Adipocyte (in vitro differentiated cells): ENCODE measurements around the gene MACROD2.

Experiments
- DNase-seq: peaks from one replicate; pipeline ENCODE4 v3.0.0-alpha.2; 2015; ENCODE audit warnings: low read depth
- H3K27me3 ChIP-seq: replicated peaks from 2 replicates; pipeline ENCODE4 v1.7.0; 2013; ENCODE audit warnings: mild to moderate bottlenecking, low read length, moderate library complexity; ENCODE audit not compliant: control insufficient read depth, insufficient read depth
- H3K36me3 ChIP-seq: 2 replicates; pipeline ENCODE4 v1.7.0; 2013; ENCODE audit warnings: low read length, mild to moderate bottlenecking, moderate library complexity; ENCODE audit not compliant: control insufficient read depth, insufficient read depth, severe bottlenecking
- H3K4me1 ChIP-seq: 2 replicates; pipeline ENCODE4 v1.7.0; 2013; ENCODE audit warnings: mild to moderate bottlenecking, low read length, moderate library complexity; ENCODE audit not compliant: control insufficient read depth, insufficient read depth
- H3K4me3 ChIP-seq: 2 replicates; pipeline ENCODE4 v1.7.0; 2013; ENCODE audit warnings: mild to moderate bottlenecking, low read length, moderate library complexity
- H3K9ac ChIP-seq: 2 replicates; pipeline ENCODE4 v1.7.0; 2013; ENCODE audit warnings: mild to moderate bottlenecking, low read length, moderate library complexity
- H3K9me3 ChIP-seq: 2 replicates; pipeline ENCODE4 v1.7.0; 2013; ENCODE audit warnings: mild to moderate bottlenecking, low read length, moderate library complexity; ENCODE audit not compliant: control insufficient read depth

Gene MACROD2

DNA sequence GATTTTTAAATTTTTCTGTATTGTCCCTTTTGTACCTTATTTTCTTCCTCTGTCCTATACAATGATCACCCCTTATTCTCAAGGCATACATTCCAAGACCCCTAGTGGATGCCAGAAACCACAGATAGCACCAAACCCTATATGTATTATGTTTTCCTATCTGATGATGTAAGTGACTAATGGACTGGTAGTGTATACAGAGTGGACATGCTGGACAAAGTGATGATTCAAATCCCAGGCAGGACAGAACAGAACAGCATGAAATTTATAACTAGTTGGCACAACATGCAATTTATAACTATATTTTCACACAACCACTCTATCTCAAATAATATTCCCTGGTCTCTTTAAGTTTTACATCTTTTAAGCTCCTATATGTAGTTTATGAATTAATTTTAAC is 547.7 kb downstream of the MACROD2 start:
- DNase-seq, result no peak
- H3K4me3 ChIP-seq, result no peak overlapping the region
- no peaks in the 10 kb centered on the region for H3K27me3 ChIP-seq
- no peak overlapping the region for H3K9ac ChIP-seq
- H3K4me1 ChIP-seq, result no peaks in the 10 kb centered on the region
- H3K9me3 ChIP-seq, result no peaks in the 10 kb centered on the region
- no peaks in the 10 kb centered on the region for H3K36me3 ChIP-seq

DNA sequence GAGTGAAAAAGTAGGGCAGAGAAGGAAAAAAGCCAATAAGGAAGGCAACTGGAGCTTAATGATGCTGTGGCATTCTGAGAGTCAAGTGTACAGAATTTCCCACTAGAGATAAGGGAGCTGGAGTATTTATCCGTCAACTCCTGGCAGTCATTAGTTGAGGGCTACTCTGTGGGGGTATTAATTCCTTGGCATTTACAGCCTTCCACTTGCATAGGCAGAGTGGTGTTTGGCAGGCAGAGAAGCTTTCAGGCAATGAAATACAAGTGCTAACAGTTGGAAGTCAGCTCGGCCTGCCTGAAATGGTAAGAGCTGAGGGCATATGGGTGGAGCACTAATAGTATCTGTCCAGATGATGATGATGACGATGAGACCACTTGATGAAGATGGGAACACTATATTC is 549.4 kb downstream of the MACROD2 start:
- Histone ChIP-seq H3K9ac (no peak overlapping the region), H3K27me3 (no peaks in the 10 kb centered on the region), H3K4me1 (no peaks in the 10 kb centered on the region), H3K4me3 (no peak overlapping the region), H3K9me3 (no peaks in the 10 kb centered on the region), H3K36me3 (no peaks in the 10 kb centered on the region)
- no peak for DNase-seq

DNA sequence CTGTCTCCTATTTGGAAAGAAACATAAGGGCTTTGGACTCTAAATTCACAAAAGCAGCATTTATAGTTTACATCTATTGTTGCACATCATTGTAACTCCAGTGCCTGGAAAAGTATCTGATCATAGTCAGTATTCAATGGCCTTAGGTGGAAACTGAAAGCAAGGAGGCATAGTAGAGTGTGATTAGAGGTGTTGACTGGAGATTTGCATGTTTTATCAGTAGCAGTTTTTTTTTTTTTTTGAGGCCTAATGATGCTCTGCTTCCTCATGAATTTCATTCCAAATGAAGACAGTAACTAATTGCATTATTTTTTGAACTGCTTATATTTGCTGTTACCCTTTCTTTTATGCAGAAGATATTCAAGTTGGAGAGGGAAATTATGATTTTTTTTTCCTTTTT is 555.3 kb downstream of the MACROD2 start:
- peaks cover 11% of the 10 kb centered on the region for H3K4me1 ChIP-seq
- H3K36me3 ChIP-seq, result no peaks in the 10 kb centered on the region
- no peak overlapping the region for H3K4me3 ChIP-seq
- H3K9me3 ChIP-seq, result no peaks in the 10 kb centered on the region
- H3K27me3 ChIP-seq, result no peaks in the 10 kb centered on the region
- DNase-seq, result no peak
- no peak overlapping the region for H3K9ac ChIP-seq

DNA sequence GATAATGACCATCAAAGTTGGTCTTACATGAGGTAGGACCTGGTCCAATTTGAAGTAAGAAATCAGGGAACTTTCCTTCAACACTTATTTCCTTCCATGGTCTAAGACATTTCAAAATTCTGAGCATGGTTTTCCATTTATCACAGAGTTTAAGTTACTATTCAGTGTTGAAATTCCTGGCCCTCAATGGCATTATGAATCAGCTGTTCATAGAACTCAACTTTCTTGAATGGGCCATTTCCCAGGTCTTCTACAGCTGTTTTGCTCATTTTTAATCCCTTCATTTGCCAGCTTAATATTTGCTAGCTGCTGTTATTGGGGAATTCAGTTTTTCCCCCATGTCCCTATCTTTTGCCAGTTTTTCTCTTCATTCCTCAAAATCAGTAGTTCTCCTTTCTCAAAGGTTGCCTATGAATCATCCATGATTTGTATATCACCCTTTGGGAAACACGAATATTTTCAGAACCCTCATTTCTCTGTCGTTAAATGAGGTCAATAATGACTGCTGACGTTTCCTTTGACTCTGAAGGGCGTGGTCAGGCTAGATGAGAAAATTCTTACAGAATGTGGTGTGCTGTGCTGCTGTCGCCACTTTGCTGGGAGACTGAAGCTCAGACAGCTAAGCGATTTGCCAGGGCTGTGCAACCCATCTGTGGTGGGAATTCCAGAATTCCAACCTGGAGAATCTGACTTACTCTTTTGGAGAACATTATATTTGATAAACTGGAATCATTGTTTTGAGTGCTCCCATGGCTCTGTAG is 558.6 kb downstream of the MACROD2 start:
- Histone ChIP-seq H3K9ac (no peak overlapping the region), H3K27me3 (no peaks in the 10 kb centered on the region), H3K4me1 (peaks cover 11% of the 10 kb centered on the region), H3K9me3 (no peaks in the 10 kb centered on the region), H3K4me3 (peak overlapping the region; percentile 0), H3K36me3 (no peaks in the 10 kb centered on the region)
- DNase-seq, result no peak

DNA sequence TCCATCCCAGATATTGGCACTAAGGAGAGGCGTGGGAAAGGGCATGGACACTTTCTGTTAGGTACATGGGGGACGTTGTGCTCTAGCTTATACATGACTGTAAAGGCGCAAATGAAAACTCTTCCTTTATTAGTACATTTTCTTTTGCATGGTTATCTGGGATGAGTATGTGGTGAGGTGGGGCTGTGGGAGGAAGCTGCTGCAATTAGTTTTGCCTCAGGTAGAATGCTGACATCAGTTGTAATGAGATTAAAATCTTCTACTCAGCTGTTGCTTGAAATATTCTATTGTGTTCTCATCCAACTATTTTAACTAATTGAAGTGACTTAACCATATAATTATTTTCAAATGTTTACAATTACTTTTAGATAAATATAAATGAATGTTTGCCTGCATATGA is 560.4 kb downstream of the MACROD2 start:
- Histone ChIP-seq H3K9ac (no peak overlapping the region), H3K36me3 (no peaks in the 10 kb centered on the region), H3K4me1 (peaks cover 11% of the 10 kb centered on the region), H3K9me3 (no peaks in the 10 kb centered on the region), H3K4me3 (no peak overlapping the region), H3K27me3 (no peaks in the 10 kb centered on the region)
- DNase-seq, result no peak

DNA sequence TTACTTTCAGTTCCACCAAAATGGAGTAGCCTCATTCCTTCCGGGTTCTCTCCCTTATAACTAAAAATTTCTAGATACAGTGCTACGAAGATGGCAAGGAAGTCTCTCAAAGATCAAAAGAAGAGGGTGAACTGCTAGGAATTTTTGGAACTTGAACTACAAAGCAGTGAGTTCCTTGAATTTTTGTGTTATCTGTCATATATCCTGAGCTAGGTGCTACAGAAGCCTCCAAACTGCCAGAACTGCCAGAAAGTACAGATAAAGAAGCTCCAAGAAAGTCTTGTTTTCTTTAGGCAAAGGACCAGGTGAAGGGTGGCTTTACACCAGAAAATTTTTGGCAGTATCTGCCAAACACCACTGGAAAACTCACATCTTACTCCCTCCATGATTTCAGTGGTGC is 560.9 kb downstream of the MACROD2 start:
- no peak for DNase-seq
- Histone ChIP-seq H3K27me3 (no peaks in the 10 kb centered on the region), H3K9ac (no peak overlapping the region), H3K36me3 (no peaks in the 10 kb centered on the region), H3K4me1 (peaks cover 11% of the 10 kb centered on the region), H3K9me3 (no peaks in the 10 kb centered on the region), H3K4me3 (no peak overlapping the region)

DNA sequence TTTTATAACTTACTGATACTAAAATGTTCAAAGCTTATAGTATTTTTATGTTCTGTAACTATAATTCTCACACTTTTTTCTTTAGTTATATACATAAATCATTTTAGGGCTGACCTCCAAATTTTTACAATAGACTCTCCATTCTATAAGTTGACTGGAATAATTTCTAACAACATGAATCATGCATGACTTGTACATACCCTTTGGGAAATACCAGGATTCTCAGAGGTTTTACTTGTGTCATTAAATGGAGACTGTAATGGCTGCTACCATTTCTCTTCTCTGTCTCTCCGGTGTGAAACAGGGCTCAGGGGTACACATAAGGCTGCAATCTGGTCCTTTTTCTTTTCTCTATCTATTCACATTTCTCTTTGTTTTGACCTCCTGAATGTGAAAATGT is 564.3 kb downstream of the MACROD2 start:
- H3K9ac ChIP-seq, result no peak overlapping the region
- no peaks in the 10 kb centered on the region for H3K36me3 ChIP-seq
- H3K9me3 ChIP-seq, result no peaks in the 10 kb centered on the region
- peaks cover 15% of the 10 kb centered on the region for H3K4me1 ChIP-seq
- no peaks in the 10 kb centered on the region for H3K27me3 ChIP-seq
- no peak overlapping the region for H3K4me3 ChIP-seq
- DNase-seq, result no peak

DNA sequence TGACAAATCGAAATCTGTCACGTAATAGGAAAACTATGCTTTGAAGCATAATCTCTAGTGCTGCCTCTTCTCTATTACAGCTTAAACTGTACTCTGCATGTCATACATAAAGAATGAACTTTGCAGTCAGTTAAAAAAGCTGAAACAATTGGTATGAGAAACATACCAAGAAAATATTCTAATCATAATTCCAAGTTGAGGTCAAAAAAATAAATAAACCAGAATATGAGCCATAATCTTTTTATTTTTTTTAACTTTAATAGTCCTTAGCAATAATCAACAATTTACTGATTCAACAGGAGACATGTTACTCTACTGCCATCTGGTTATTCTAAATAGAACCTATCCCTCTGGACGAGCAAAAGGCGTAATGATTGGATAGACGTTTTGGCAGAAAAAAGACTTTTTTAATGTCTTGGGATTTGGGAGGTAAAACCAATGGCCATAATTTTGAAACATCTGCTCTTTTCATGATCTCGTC is 566.5 kb downstream of the MACROD2 start:
- no peaks in the 10 kb centered on the region for H3K27me3 ChIP-seq
- no peak overlapping the region for H3K9ac ChIP-seq
- no peaks in the 10 kb centered on the region for H3K9me3 ChIP-seq
- DNase-seq, result peak; percentile 73
- H3K36me3 ChIP-seq, result no peaks in the 10 kb centered on the region
- peaks cover 17% of the 10 kb centered on the region for H3K4me1 ChIP-seq
- H3K4me3 ChIP-seq, result no peak overlapping the region

DNA sequence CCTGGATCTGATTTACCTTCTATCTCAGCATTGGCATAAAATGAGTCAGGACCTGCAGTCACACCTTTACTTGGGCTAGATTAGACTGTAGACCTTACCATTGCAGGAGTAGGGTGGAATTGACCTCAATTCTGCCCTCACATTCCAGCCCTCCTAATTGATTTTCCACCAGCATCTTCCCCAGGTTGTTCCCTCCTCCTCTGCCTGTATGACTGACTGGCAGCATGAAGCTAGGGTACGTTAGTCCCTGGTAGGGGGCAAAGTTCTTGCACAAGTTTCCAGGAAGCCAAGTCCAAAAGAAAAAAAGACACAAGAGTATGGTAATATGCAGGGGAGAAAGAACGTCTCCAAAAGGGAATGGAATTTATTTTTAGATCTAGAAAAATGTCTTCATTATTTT is 567.7 kb downstream of the MACROD2 start:
- Histone ChIP-seq H3K4me3 (no peak overlapping the region), H3K9ac (no peak overlapping the region), H3K36me3 (no peaks in the 10 kb centered on the region), H3K4me1 (peaks cover 18% of the 10 kb centered on the region), H3K27me3 (no peaks in the 10 kb centered on the region), H3K9me3 (no peaks in the 10 kb centered on the region)
- DNase-seq, result no peak

DNA sequence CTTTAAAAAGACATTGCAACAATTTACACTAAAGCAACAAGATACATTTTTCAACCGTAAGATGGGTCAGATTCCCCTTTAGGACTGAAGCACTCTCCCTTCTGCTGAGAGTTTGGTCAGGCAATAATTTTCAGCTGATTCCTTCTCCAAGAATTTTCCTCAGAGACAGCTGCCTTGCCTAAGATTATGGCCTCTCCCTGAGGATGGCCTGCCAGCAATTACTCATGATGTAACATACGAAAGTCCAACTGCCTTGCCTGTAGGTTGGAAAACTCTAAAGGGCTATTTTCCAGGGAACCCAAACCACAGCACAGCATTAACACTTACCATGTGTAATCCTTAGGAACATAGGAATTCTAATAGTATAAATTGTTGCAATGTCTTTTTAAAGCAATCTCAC is 571.2 kb downstream of the MACROD2 start:
- Histone ChIP-seq H3K4me3 (no peak overlapping the region), H3K9ac (no peak overlapping the region), H3K27me3 (no peaks in the 10 kb centered on the region), H3K9me3 (no peaks in the 10 kb centered on the region), H3K36me3 (no peaks in the 10 kb centered on the region), H3K4me1 (peaks cover 18% of the 10 kb centered on the region)
- peak; percentile 75 for DNase-seq

DNA sequence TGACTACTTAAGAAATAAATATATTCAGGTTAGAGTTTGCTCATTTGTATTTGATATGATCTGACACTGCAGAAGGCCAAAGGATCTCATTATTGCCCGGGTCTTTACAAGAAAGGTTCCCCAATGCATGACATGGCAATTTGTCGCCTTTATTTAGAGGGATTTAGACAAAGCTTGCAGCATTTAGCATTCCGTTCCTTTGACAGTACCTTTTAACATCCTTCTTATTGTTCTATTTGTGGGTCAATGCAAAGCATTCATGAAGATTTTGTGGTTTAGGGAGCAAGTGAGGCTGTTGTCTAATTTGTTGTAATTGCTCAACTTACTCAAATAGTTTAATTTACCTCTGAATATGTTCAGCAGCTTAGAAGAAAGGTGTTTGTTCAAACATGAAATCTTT is 572.9 kb downstream of the MACROD2 start:
- H3K27me3 ChIP-seq, result no peaks in the 10 kb centered on the region
- DNase-seq, result peak; percentile 74
- peaks cover 8% of the 10 kb centered on the region for H3K4me1 ChIP-seq
- H3K9me3 ChIP-seq, result no peaks in the 10 kb centered on the region
- H3K4me3 ChIP-seq, result no peak overlapping the region
- no peak overlapping the region for H3K9ac ChIP-seq
- no peaks in the 10 kb centered on the region for H3K36me3 ChIP-seq

DNA sequence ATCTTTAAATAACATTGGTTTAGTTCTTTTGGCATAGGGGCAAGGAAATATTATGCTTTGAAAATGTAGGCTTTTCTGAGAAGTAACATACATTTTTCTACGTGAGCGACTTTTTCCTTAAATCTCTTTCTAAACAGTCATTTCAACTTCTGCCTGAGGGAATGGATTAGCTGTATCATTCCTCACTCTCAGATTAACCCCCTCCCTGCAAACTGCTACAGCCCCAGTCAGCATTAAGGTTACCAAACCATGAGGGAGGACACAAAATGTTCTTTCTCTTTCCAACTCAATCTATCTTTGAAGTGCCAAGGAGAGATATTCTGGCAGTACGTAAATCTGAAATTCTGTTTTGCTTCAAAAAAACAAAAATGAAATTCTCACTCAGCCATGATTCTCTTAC is 573.4 kb downstream of the MACROD2 start:
- H3K36me3 ChIP-seq, result no peaks in the 10 kb centered on the region
- no peaks in the 10 kb centered on the region for H3K9me3 ChIP-seq
- peaks cover 8% of the 10 kb centered on the region for H3K4me1 ChIP-seq
- no peak overlapping the region for H3K4me3 ChIP-seq
- no peaks in the 10 kb centered on the region for H3K27me3 ChIP-seq
- peak; percentile 87 for DNase-seq
- H3K9ac ChIP-seq, result no peak overlapping the region
